GM12801 (cell line): ENCODE results near the gene CTIF.

Experiments
- TF ChIP-seq, protein P1 (sequence below): IDR thresholded peaks from one replicate; pipeline ENCODE4 v1.5.1; 2011; ENCODE audit warnings: control low read depth; ENCODE audit not compliant: insufficient read length; ENCODE audit errors: extremely low read depth

The CTIF gene

GRCh38 chr18:48814490-48815178, 275.8 kb downstream of the CTIF start:
- TF ChIP-seq, protein P1, sequence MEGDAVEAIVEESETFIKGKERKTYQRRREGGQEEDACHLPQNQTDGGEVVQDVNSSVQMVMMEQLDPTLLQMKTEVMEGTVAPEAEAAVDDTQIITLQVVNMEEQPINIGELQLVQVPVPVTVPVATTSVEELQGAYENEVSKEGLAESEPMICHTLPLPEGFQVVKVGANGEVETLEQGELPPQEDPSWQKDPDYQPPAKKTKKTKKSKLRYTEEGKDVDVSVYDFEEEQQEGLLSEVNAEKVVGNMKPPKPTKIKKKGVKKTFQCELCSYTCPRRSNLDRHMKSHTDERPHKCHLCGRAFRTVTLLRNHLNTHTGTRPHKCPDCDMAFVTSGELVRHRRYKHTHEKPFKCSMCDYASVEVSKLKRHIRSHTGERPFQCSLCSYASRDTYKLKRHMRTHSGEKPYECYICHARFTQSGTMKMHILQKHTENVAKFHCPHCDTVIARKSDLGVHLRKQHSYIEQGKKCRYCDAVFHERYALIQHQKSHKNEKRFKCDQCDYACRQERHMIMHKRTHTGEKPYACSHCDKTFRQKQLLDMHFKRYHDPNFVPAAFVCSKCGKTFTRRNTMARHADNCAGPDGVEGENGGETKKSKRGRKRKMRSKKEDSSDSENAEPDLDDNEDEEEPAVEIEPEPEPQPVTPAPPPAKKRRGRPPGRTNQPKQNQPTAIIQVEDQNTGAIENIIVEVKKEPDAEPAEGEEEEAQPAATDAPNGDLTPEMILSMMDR, result no peak

DNA sequence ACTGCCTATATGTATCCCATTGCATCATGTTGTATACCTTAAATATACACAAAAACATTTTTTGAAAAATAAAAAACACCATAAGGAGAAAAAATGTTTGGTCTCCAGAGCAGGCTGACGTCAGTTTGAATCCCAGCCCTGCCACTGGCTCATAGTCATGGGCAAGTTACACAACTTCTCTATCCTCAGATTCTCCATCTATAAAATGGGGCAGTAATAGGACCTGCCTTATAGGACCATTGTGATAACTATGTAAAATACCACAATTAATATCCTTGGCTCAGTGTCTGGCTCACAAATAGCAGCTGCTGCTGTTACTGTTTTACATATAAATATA, 276.3 kb downstream of the CTIF start:
- TF ChIP-seq, protein P1, result no peak

- TF ChIP-seq, protein P1, result no peak
Observed at GRCh38 chr18:48815581-48816324, 276.9 kb downstream of the CTIF start.

DNA sequence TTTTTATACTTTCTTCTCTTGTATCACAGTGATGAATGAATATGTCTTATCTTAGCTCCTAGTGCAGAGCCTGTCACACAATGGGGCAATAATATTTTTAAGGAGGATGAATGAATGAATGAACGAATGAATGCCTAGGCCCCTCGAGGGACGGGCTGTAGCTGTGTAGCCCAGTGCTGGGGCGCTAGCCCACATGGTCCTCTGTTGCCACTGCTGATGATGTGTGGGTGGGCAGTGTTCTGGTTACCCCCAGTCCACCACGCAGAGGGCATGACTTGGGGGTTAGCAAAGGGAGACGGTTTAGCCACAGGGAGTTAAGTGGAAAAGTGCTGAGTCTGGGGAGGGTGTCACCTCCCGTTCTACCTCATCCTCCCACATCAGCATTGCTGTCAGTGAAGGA, 277.7 kb downstream of the CTIF start:
- TF ChIP-seq, protein P1, result no peak

GRCh38 chr18:48817021-48817461, 278.2 kb downstream of the CTIF start:
- TF ChIP-seq, protein P1, result no peak

DNA sequence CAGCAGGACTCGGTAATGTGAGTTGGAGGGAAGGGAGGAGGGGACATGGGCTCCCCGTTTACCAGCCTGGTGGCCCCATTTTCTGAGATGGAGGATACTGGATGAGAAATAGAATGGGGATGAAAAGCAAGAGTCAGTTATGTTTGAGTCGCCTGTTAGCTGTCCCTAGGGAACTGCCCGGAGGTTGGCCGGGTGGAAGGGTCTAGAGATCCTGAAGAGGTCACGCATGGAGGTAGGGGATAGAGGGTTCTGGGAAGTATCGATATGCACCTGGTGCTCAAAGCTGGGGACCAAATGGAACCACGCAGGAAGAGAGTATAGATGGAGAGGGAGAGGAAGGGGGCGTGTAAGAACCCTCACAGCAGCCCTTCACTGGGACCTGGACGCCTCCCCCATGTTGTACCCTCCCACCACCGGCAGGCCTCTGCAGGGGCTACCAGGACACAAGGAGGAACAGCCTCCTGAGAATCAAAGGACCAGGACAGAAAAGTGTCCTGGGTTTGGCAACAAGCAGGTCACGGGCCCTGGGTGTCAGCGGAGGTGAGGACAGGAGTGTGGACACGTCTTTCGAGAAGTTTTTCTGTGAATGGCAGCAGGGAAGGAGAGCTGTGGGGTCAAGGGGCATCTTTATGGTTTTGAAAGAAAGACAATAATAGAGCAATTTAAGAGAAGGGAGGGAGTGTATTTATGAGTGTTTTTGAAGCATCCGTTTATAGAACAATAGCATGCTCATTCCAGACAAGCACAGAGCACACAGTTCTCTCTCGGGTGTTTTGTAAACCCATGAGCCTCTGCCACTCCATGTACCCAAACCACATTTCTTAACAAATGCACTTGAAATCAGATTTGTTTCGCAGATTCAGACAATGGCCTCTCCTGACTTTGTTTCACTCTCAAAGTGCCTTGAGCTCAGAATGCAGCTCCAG, 279.8 kb downstream of the CTIF start:
- TF ChIP-seq, protein P1, result no peak

DNA sequence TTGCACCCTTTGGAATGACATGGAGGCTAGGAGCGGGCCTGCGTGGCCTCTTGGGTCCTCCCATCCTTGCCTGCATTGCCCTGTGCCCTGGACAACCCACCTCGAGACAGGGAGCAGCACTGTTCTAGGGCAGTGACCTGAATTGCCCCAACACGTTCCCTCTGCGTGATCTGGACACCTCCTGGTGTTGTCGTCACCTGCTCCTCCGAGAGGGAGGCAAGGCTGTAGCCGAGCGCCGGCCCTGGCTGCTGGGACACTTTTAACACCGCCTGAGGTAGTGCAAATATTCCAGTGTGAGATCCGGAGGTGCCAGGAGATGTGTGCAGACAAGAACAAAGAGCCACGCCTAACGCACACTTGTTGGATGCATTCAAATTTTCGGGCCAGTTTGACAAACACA, 280.4 kb downstream of the CTIF start:
- TF ChIP-seq, protein P1, result no peak
